Esophagus squamous epithelium (tissue), 4 donors: ENCODE results near the gene KCTD20.

Experiments
- POLR2A ChIP-seq, 4 donors: fragments of 450-650 bp; IDR thresholded peaks; one replicate each; pipeline ENCODE4 v1.6.1; 2017; ENCODE audit warnings: antibody characterized with exemption in 4 of 4, mild to moderate bottlenecking in 4 of 4, moderate library complexity in 3 of 4
- TF ChIP-seq, protein P1 (sequence below), 6 experiments: fragments of 450-650 bp in 4 of 6; fragments of 200-600 bp in 2 of 6; sonication (generic) in 2 of 6; IDR thresholded peaks; one replicate each; pipeline ENCODE4 v1.5.1; 2016 to 2019; ENCODE audit warnings: antibody characterized with exemption in 6 of 6, mild to moderate bottlenecking in 4 of 6, moderate library complexity in 4 of 6

- TF ChIP-seq, protein P1, sequence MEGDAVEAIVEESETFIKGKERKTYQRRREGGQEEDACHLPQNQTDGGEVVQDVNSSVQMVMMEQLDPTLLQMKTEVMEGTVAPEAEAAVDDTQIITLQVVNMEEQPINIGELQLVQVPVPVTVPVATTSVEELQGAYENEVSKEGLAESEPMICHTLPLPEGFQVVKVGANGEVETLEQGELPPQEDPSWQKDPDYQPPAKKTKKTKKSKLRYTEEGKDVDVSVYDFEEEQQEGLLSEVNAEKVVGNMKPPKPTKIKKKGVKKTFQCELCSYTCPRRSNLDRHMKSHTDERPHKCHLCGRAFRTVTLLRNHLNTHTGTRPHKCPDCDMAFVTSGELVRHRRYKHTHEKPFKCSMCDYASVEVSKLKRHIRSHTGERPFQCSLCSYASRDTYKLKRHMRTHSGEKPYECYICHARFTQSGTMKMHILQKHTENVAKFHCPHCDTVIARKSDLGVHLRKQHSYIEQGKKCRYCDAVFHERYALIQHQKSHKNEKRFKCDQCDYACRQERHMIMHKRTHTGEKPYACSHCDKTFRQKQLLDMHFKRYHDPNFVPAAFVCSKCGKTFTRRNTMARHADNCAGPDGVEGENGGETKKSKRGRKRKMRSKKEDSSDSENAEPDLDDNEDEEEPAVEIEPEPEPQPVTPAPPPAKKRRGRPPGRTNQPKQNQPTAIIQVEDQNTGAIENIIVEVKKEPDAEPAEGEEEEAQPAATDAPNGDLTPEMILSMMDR (IDR thresholded peaks at IDR 0.05) = no peak
- no peak for TF ChIP-seq POLR2A (IDR thresholded peaks at IDR 0.05)
Observed at GRCh38 chr6:36442103-36442670, 613 bp upstream of the KCTD20 start.
